Camera-type eye (tissue), 1 donor: ENCODE results near the gene ZNF774. TPM values are rescaled to one million over a fixed set of nuclear protein-coding genes. Genes with fewer than 3 reads are reported as not detected.

Source experiments
- total RNA-seq: library from RNA; depleted of rRNA; stranded (reverse); fragments of >200 nt; gene quantifications from one replicate; pipeline ENCODE4 v1.2.3, GENCODE V29; 2014

ZNF774 gene
- total RNA-seq, result 4.4 TPM

DNA sequence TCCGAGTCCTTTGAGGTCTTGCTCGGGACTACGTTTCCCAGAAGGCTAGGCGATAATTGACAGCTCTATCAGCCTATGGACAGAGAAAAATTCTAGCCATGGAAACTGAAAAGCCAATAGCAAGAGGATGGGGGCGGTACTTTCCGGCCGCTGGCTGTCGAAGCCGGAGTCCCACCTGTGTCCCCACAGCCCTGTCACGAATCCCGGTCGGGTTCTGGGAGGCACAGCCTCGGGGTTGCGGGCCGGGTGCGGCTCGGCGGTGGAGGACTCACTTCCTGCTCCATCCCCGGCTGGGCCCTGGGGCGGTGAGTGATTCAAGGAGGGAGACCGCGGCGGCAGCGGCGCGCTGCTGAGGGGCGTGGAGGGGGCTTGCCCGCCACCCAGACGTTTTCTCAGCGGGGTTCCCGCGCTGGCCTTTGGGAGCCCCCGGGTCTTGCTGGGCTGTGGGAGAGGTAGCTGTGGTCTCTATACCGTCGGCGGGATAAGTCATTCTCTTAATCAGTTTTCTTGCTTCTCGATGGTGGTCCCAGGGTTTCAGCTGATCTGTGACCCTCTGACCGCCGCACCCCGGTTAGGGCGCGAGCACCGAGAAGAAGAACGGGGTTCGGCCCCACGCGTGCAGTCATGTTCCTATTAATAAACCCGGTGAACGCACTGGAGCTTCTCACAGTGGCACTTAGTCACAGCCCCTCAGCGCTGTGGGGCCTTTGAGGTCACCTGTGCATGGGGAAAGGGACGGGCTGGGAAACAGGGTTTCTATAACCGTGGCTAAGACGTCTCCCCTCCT lies at the start of gene ZNF774:
Gene ZNF774 (plus strand): TSS at position 178 of the 787 bp plus-strand sequence. CDS start 2,377 bp downstream, outside the sequence.

DNA sequence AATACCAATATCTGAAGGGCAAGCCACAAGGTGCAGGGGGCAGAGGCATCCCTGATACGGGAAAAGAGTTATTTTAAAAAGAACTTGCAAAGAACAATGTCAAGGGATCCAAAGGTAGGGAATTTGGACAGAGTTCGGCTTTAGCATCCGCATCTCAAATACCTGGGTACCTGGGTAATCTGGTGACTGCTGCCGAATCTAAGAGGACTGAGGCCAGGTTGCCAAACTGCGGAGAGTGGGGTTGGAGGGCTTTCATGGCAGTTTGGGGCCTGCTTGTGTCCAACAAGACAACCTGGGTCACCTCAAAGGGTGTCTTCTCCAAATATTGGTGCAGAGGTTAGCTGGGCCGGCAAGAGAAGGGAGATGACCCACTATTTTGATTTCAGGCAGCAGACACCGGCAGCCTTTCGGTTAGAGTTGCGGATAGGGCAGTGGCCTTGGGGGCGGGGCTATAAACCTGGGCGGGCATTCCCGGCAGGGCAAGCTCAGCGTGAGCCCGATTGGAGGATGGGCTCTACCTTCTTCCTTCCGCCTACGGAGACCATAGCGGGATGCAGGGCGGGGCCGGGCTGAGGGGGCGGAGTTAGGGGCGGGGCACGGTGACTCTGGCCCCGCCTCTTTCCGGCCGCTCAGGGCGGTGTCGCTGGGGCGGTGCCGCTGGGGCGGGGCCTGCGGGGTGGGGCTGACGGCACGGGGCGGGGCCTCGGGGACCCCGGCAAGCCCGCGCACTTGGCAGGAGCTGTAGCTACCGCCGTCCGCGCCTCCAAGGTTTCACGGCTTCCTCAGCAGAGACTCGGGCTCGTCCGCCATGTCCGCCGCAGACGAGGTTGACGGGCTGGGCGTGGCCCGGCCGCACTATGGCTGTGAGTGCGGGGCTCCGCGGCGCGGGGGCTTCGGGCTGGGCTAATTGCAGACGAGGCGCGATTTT lies 35.7 kb downstream of the ZNF774 start, which contains the start of gene IQGAP1:
Gene IQGAP1 (plus strand): TSS at position 709 of the 928 bp plus-strand sequence. CDS start 100 bp downstream, at position 809.

Other genes starting within 250 kb of the ZNF774 start
- gene IDH2, start 249.8 kb upstream of the ZNF774 start, total RNA-seq, result 92.2 TPM
- gene SEMA4B, start 151.0 kb upstream of the ZNF774 start, total RNA-seq, result 93.7 TPM
- 8.6 TPM for gene CIB1, start 118.3 kb upstream of the ZNF774 start, total RNA-seq
- gene GDPGP1, start 118.1 kb upstream of the ZNF774 start, total RNA-seq, result 15.3 TPM
- gene TTLL13, start 102.7 kb upstream of the ZNF774 start, total RNA-seq, result not detected
- 161 TPM for gene NGRN, start 86.6 kb upstream of the ZNF774 start, total RNA-seq
- gene IQGAP1, start 36.0 kb downstream of the ZNF774 start, total RNA-seq, result 145 TPM
- 35.2 TPM for gene CRTC3, start 177.6 kb downstream of the ZNF774 start, total RNA-seq